ENCODE data around the gene AIFM3.

AIFM3 gene

GRCh38 chr22:20976291-20976877, 9.3 kb downstream of the AIFM3 start:
- DNase-seq = no peak

- DNase-seq = no peak
These were observed 10.0 kb downstream of the AIFM3 start for GRCh38 chr22:20977019-20977418.

DNA sequence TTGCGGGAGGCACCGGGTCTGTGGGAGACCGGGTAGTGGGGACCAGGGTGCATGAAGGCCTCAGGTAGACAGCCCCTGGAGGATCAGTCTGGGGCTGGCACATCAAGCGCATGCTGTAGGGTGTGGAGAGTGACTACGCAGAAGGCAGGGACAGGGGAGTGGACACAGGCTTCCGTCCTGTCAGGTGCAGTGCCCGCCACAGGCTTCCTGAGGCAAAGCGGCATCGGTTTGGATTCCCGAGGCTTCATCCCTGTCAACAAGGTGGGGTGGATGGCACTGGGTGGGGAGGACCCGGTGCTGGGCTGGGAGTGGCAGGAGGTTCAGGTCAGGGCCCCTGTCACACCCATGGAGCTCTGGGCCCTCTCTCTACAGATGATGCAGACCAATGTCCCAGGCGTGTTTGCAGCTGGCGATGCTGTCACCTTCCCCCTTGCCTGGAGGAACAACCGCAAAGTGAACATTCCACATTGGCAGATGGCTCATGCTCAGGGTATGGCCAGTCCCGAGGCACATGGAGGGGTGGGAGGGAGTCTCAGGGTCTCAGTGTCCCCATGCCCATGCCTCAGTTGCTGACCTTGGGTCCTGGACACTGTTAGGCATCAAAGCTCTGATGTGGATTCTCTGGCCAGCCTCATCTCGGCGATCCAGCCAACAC, 10.6 kb downstream of the AIFM3 start:
- no peak for DNase-seq

DNA sequence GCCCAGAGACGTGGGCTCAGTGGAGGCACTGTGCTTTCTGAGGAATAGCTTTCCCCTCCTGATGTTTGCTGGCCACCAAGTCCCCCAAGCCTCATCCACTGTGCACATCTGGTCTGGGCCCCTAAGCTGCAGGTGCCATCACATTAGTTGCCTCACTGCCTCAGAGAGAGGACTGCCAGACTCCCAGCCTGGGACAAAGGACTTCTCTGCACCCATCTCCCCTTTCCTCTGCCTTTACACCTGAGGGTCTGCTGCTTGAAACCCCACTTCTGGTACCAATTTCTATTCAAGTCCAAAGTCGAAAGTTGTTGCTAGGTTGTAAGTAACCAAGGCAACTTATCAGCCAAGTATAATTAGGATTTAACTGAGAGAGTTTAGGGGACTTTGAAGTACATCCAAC, 11.4 kb downstream of the AIFM3 start:
- DNase-seq = no peak

GRCh38 chr22:20979243-20979809, 12.3 kb downstream of the AIFM3 start:
- peak; percentile 61 for DNase-seq

DNA sequence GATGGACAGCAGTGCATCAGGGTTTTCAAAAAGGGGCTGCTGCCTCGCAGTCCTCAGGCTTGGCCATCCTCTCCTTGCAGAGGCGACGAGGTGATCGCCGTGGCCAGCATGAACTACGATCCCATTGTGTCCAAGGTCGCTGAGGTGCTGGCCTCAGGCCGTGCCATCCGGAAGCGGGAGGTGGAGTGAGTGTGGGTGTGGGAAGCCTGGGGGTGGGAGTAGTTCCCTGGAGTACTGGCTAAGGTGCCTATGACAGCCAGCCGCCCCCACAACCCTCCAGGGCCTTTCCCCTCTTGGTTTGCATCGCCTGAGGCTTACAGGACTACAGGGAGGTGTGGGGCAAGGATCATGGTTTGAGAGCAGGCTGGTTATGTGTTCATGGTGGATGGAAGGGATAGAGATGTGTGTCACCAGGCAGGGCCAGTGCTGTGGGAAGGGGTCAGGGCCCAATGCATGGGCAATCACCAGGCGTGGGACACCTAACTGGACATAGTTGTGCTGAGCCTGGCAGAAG, 12.9 kb downstream of the AIFM3 start:
- DNase-seq = no peak

DNA sequence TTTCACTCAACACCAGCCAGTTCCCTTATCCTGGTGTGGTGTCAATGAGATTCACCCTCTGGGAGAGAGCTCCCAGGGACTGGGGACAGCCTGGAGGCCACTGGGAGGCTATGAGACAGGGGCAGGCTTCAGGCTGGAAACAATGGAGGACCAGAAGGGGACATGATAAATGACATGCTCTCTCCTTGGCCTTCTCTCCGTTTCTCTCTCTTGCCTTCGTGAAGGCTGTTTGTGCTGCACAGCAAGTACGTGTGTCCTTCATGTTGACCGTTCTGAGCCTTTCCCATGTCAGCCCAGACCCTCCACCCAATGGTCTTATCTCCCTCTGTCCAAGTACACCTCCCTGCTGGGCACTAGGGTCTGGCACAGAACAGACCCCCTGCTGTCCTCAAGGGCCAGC, 13.5 kb downstream of the AIFM3 start:
- no peak for DNase-seq

DNA sequence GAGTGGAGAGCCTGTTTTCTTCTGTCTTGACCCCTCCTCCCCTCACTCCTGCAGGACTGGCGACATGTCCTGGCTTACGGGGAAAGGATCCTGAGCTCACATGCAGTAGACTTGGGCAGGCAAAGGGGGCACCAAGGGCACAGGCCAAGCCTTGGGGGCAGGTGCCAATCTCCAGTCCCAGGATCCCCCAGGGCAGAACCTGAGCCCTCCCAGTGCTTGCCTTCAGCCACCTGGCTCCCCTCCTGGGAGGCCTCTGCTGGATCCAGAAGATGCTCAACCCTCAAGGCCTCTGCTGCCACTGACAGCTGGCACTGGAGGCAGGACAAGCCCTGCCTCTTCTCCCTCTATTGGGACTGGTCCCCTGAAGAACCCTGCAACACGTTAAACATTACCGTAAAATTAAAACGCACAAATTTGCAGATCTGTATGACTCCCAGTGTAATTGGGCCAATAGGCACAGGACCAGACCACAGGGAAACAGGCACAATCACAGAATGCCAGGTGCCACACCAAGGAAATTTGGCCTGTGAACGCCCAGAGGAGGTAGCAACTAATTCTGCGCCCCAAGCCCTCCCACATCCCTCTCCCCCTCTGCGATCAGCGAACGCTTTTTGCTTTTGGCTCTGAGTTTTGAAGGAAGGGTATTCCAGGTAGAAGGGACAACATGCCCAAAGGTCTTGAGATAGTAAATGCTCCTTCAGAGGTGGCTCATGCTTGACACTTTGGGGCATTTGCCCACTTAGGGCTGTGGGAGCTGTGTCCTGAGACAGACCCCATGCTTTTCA, 14.1 kb downstream of the AIFM3 start:
- DNase-seq = no peak

GRCh38 chr22:20981787-20982562, 14.9 kb downstream of the AIFM3 start, which contains the start of gene LZTR1:
LZTR1 (plus strand) TSS chr22:20982297; CDS start chr22:20982372, 75 bp downstream.
- peak; percentile 89 for DNase-seq

DNA sequence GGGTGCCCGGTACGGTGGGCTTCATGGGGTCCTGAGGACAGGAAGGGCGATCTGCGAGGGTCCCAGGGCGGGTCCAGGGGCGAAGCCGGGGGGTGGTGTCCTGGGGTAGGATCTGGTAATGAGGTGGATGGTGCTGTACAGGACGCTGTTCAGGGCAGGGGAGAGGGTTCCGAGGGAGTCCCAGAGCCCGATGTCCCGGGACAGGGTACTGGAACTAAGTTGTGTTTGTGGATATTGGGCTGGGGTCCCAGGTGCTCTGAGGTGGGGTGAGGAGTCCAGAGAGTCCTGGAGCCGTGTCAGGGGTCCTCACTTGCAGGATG, 15.5 kb downstream of the AIFM3 start:
- DNase-seq = no peak

- DNase-seq = no peak
These were observed 16.2 kb downstream of the AIFM3 start for GRCh38 chr22:20983081-20983771.

GRCh38 chr22:20985720-20986119, 18.7 kb downstream of the AIFM3 start:
- no peak for DNase-seq

GRCh38 chr22:20986365-20986764, 19.3 kb downstream of the AIFM3 start:
- no peak for DNase-seq

GRCh38 chr22:20987375-20987774, 20.3 kb downstream of the AIFM3 start:
- DNase-seq = no peak

- DNase-seq = no peak
These were observed 21.7 kb downstream of the AIFM3 start for GRCh38 chr22:20988573-20989322.

DNA sequence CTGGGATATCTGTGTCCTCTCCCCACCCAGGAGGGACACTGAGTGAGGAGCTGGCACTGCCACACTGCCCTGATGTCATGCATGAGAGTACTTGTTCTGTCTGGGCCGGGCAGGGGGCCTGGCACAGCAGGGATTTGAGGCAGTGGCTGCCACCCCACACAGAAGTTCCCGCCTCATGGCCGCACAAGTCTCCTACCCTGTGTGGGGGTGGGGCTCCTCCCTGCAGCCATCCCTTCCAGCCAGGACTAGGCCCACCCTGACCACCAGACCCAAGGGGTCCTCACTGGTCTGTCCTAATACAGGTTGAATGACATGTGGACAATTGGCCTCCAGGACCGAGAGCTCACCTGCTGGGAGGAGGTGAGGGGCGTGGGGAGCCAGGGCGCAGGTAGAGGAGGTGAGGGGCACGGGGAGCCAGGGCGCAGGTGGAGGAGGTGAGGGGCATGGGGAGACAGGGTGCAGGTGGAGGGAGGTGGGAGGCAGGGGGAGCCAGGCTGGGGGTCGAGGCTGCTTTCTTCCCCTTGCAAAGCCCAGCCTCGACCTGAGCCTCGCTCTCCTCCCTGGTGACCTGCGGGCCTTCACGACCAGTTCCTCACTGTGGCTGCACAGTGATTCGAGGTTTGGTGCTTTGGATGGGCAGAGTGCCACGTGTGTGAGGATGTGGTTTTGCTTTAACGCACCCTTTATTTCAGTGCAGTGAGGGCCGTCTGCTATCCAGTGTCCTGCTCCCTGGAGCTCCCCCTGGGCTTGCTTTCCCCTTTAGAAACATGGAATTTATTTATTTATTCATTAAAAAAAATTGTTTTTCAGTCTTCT, 22.5 kb downstream of the AIFM3 start:
- no peak for DNase-seq

GRCh38 chr22:20990184-20991180, 23.4 kb downstream of the AIFM3 start:
- DNase-seq = no peak

DNA sequence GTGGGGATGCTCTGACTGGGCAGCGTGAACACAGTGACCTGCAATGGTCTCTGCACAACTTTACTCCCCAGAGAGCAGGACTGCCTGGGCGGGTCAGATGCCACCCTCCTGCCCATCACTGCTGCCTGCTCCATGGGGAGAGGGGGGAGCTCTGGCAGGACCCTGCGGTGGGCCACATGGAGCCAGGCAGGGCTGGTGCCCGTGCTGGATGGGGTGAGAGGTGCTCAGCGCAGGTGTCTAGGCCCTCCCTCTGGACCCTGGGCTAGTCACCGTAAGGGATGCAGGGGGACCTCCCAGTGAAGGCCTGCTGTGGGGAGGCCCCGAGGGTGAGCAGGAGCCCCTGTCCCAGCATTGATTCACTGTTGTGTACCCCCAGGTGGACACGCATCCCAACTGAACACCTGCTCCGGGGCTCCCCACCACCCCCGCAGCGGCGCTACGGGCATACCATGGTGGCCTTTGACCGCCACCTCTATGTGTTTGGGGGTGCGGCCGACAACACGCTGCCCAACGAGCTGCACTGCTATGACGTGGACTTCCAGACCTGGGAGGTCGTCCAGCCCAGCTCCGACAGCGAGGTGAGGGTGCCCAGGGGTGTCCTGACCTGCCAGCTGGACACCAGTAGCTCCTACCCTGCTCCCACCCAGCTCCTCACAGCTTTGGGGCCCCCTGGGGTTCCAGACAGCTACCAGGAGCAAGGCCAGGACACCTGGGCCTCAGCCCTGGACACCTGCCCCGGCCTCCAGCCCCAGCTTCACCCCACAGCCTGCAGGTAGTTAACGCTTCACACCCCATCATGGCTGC, 24.4 kb downstream of the AIFM3 start:
- DNase-seq = no peak
